ENCODE results near the gene CDK5RAP2. TPM values are rescaled to one million over a fixed set of nuclear protein-coding genes. Genes with fewer than 3 reads are reported as not detected.

CDK5RAP2 gene
- total RNA-seq, 4 donors from 2014 or later, result 41.6 to 77.2 (median 43.2) TPM

DNA sequence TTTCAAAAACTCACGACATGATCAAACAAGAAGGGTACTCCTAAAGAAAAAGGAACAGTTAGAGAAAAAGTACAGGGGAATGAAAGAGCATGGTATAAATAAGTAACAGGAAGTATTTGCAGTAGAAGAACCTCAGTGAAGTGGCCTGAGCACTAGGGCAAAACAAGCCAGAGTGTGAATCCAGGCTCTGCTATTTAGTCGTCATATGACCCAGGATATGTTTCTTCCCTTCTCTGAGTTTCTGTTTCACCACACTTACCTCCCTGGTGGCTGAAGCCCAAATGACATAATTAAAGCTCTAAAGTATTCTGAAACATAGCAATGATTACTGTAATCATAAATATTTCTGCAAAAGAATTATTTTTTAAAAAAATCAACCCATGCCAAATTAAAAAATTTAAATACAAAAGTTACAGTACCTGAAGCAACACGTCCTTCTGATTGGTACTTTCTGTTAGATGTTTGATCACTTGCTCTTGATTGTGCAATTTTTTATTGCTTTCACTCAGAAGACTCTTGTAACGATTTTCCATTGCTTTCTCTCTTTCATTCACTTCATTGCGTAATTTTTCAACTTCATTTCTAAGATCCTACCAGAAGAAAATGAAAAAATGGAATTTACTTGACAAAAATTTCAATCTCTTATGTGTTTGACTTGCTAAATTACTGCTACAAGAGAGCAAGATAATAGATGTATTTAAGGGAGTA is 88.9 kb downstream of the CDK5RAP2 start:
- peak; percentile 69 for ATAC-seq
- no peak overlapping the region for H3K4me3 ChIP-seq
- no peak overlapping the region for H3K27ac ChIP-seq
- H3K36me3 ChIP-seq, result peaks cover 0 to 55% of the 10 kb centered on the region in 2 donors
- H3K9me3 ChIP-seq, result no peaks in the 10 kb centered on the region
- no peak for TF ChIP-seq CTCF (IDR thresholded peaks at IDR 0.05)
- TF ChIP-seq POLR2A (IDR thresholded peaks at IDR 0.05), result no peak
- TF ChIP-seq POLR2AphosphoS5 (IDR thresholded peaks at IDR 0.05), result no peak
- TF ChIP-seq EP300 (IDR thresholded peaks at IDR 0.05), result no peak
- no peaks in the 10 kb centered on the region for H3K27me3 ChIP-seq
- 82 to 88% methylated on average over 4 to 5 of the region's 5 CpGs for WGBS, 2 donors (ENCODE audit: low coverage in 1 of 2)
- H3K4me1 ChIP-seq, result no peaks in the 10 kb centered on the region

GRCh38 chr9:120486835-120487234 is 93.1 kb downstream of the CDK5RAP2 start:
- no peak for TF ChIP-seq EP300 (IDR thresholded peaks at IDR 0.05)
- no peak for TF ChIP-seq POLR2A (IDR thresholded peaks at IDR 0.05)
- no peak for TF ChIP-seq POLR2AphosphoS5 (IDR thresholded peaks at IDR 0.05)
- TF ChIP-seq CTCF (IDR thresholded peaks at IDR 0.05), result no peak
- no peak for ATAC-seq
- WGBS, 2 donors (ENCODE audit: low coverage in 1 of 2), result 82 to 91% methylated on average over 6 of the region's 6 CpGs
- Histone ChIP-seq H3K9me3 (no peaks in the 10 kb centered on the region), H3K27me3 (no peaks in the 10 kb centered on the region), H3K27ac (no peak overlapping the region), H3K4me1 (peaks cover 0 to 12% (median 0%) of the 10 kb centered on the region in 3 donors), H3K36me3 (peaks cover 0 to 66% of the 10 kb centered on the region in 2 donors), H3K4me3 (no peak overlapping the region)

DNA sequence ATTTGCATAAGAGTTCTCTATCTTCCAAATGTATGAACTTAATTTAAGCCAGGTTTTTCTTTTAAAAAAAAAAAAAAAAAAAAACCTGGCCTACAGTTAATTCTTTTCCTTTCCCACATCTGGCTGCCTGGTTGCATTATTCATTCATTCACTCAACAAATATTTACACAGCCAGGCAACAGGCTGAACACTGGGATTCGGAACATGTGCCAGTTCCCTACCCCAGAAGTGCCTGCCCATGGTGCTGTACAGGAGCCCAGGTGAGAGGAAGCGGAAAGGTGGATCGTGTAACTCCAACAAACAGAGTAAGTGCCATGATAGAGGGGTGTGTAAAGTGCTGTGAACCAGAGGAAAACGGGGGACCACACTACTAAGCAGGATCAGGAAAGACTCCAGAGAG is 93.6 kb downstream of the CDK5RAP2 start:
- H3K9me3 ChIP-seq, result no peaks in the 10 kb centered on the region
- peaks cover 0 to 66% of the 10 kb centered on the region in 2 donors for H3K36me3 ChIP-seq
- H3K27ac ChIP-seq, result no peak overlapping the region
- 95% methylated on average over 3 of the region's 4 CpGs; no CpG with 5 or more reads in 1 of the 2 donors for WGBS, 2 donors (ENCODE audit: low coverage in 1 of 2)
- H3K4me1 ChIP-seq, result peaks cover 0 to 12% (median 0%) of the 10 kb centered on the region in 3 donors
- H3K4me3 ChIP-seq, result no peak overlapping the region
- no peaks in the 10 kb centered on the region for H3K27me3 ChIP-seq
- TF ChIP-seq POLR2AphosphoS5 (IDR thresholded peaks at IDR 0.05) (no peak), EP300 (IDR thresholded peaks at IDR 0.05) (no peak), POLR2A (IDR thresholded peaks at IDR 0.05) (no peak), CTCF (IDR thresholded peaks at IDR 0.05) (no peak)
- ATAC-seq, result no peak

GRCh38 chr9:120485788-120486187 is 94.2 kb downstream of the CDK5RAP2 start:
- 67 to 87% methylated on average over 1 to 3 of the region's 3 CpGs for whole genome bisulfite sequencing, 2 donors (ENCODE audit: low coverage in 1 of 2)
- no peak for TF ChIP-seq CTCF (IDR thresholded peaks at IDR 0.05)
- TF ChIP-seq EP300 (IDR thresholded peaks at IDR 0.05), result no peak
- TF ChIP-seq POLR2A (IDR thresholded peaks at IDR 0.05), result no peak
- no peak for TF ChIP-seq POLR2AphosphoS5 (IDR thresholded peaks at IDR 0.05)
- ATAC-seq, result no peak
- H3K9me3 ChIP-seq, result no peaks in the 10 kb centered on the region
- H3K4me3 ChIP-seq, result no peak overlapping the region
- no peaks in the 10 kb centered on the region for H3K27me3 ChIP-seq
- peaks cover 0 to 17% (median 0%) of the 10 kb centered on the region in 3 donors for H3K4me1 ChIP-seq
- peaks cover 0 to 61% of the 10 kb centered on the region in 2 donors for H3K36me3 ChIP-seq
- no peak overlapping the region for H3K27ac ChIP-seq

DNA sequence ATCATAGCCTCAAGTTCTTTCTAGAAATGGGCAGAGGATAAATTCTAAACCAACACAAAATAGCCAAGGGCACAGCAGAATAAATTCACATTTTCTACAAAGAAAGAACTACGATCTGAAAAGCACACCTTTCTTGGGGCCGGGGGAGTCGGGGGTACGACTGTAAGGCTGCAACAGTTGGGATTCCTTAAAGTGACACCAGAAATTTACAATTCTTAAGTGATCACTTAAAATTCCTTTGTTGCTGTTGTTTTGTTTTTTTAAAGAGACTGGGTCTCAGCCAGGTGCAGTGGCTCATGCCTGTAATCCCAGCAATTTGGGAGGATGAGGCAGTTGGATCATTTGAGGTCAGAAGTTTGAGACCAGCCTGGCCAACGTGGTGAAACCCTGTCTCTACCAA is 95.8 kb downstream of the CDK5RAP2 start:
- Histone ChIP-seq H3K4me1 (peaks cover 0 to 21% (median 0%) of the 10 kb centered on the region in 3 donors), H3K27me3 (no peaks in the 10 kb centered on the region), H3K27ac (no peak overlapping the region), H3K36me3 (peaks cover 0 to 45% of the 10 kb centered on the region in 2 donors), H3K4me3 (no peak overlapping the region), H3K9me3 (no peaks in the 10 kb centered on the region)
- no peak for ATAC-seq
- TF ChIP-seq POLR2AphosphoS5 (IDR thresholded peaks at IDR 0.05) (no peak), CTCF (IDR thresholded peaks at IDR 0.05) (no peak), POLR2A (IDR thresholded peaks at IDR 0.05) (no peak), EP300 (IDR thresholded peaks at IDR 0.05) (no peak)
- 79 to 100% methylated on average over 2 to 5 of the region's 5 CpGs for WGBS, 2 donors (ENCODE audit: low coverage in 1 of 2)
